Measurements from ENCODE around the gene SHROOM3.

- TF ChIP-seq CTCF (IDR thresholded peaks at IDR 0.05) (no peak), EZH2 (IDR thresholded peaks at IDR 0.05; ENCODE audit: borderline replicate concordance, insufficient read depth, low read depth, low read length, poor library complexity, severe bottlenecking) (no peak)
Measured at GRCh38 chr4:76600447-76600846, 165.4 kb downstream of the SHROOM3 start.
